Nephron (organoid): ENCODE data around the gene ALS2CL.
A peak's percentile ranks its signal among the peaks of the same experiment; 100 is the strongest.
"Not testable (repeated sequence)": the region's sequence is repeated elsewhere in the genome, so short reads cannot be mapped to it uniquely, and the experiment has no call there.

ENCODE experiments used
- H3K27ac Mint-ChIP-seq, 3 experiments: 2 replicates each; pipeline ENCODE4 v1.8.0; 2020; ENCODE audit warnings: mixed read lengths in 3 of 3, mild to moderate bottlenecking in 2 of 3, moderate library complexity in 1 of 3
- H3K27me3 Mint-ChIP-seq: 2 replicates; pipeline ENCODE4 v1.8.0; 2021; ENCODE audit warnings: low read depth, mild to moderate bottlenecking, moderate library complexity, mixed read lengths
- H3K36me3 Mint-ChIP-seq: 2 replicates; pipeline ENCODE4 v1.8.0; 2020; ENCODE audit warnings: low read depth, mixed read lengths
- H3K4me1 Mint-ChIP-seq: 2 replicates; pipeline ENCODE4 v1.8.0; 2020; ENCODE audit warnings: mixed read lengths
- H3K4me3 Mint-ChIP-seq, 3 experiments: 2 replicates each; pipeline ENCODE4 v1.8.0; 2020; ENCODE audit warnings: mild to moderate bottlenecking in 3 of 3, mixed read lengths in 3 of 3, moderate library complexity in 2 of 3
- H3K9me3 Mint-ChIP-seq: 2 replicates; pipeline ENCODE4 v1.8.0; 2020; ENCODE audit warnings: mixed read lengths
- TF ChIP-seq, protein P1 (sequence below), 3 experiments: fragments of 200-600 bp; sonication (generic); IDR thresholded peaks; one replicate each; pipeline ENCODE4 v1.5.0; 2021; ENCODE audit warnings: antibody characterized with exemption in 3 of 3; ENCODE audit not compliant: unreplicated experiment in 3 of 3

The ALS2CL gene

GRCh38 chr3:46706771-46707582 is 13.5 kb upstream of the ALS2CL start:
- TF ChIP-seq, protein P1, sequence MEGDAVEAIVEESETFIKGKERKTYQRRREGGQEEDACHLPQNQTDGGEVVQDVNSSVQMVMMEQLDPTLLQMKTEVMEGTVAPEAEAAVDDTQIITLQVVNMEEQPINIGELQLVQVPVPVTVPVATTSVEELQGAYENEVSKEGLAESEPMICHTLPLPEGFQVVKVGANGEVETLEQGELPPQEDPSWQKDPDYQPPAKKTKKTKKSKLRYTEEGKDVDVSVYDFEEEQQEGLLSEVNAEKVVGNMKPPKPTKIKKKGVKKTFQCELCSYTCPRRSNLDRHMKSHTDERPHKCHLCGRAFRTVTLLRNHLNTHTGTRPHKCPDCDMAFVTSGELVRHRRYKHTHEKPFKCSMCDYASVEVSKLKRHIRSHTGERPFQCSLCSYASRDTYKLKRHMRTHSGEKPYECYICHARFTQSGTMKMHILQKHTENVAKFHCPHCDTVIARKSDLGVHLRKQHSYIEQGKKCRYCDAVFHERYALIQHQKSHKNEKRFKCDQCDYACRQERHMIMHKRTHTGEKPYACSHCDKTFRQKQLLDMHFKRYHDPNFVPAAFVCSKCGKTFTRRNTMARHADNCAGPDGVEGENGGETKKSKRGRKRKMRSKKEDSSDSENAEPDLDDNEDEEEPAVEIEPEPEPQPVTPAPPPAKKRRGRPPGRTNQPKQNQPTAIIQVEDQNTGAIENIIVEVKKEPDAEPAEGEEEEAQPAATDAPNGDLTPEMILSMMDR (IDR thresholded peaks at IDR 0.05; ENCODE audit: unreplicated experiment in 3 of 3), result no peak
- no peak overlapping the region for H3K27ac Mint-ChIP-seq
- no peaks in the 10 kb centered on the region for H3K36me3 Mint-ChIP-seq
- no peaks in the 10 kb centered on the region for H3K9me3 Mint-ChIP-seq
- peaks cover 9% of the 10 kb centered on the region for H3K4me1 Mint-ChIP-seq
- peaks cover 30% of the 10 kb centered on the region for H3K27me3 Mint-ChIP-seq
- no peak overlapping the region for H3K4me3 Mint-ChIP-seq

GRCh38 chr3:46705751-46706552 is 12.5 kb upstream of the ALS2CL start:
- TF ChIP-seq, protein P1 (IDR thresholded peaks at IDR 0.05; ENCODE audit: unreplicated experiment in 3 of 3), result no peak
- Mint-ChIP-seq H3K4me3 (no peak overlapping the region), H3K9me3 (no peaks in the 10 kb centered on the region), H3K27ac (no peak overlapping the region), H3K4me1 (peaks cover 10% of the 10 kb centered on the region), H3K36me3 (no peaks in the 10 kb centered on the region), H3K27me3 (peaks cover 31% of the 10 kb centered on the region)

GRCh38 chr3:46705022-46705530 is 11.6 kb upstream of the ALS2CL start:
- Mint-ChIP-seq H3K9me3 (no peaks in the 10 kb centered on the region), H3K4me1 (peaks cover 8% of the 10 kb centered on the region), H3K27me3 (peaks cover 33% of the 10 kb centered on the region), H3K27ac (no peak overlapping the region), H3K36me3 (no peaks in the 10 kb centered on the region), H3K4me3 (peak overlapping the region in 1 of 3 experiments; percentile 19)
- TF ChIP-seq, protein P1 (IDR thresholded peaks at IDR 0.05; ENCODE audit: unreplicated experiment in 3 of 3), result peak; percentile 95 to 97 (median 97)

DNA sequence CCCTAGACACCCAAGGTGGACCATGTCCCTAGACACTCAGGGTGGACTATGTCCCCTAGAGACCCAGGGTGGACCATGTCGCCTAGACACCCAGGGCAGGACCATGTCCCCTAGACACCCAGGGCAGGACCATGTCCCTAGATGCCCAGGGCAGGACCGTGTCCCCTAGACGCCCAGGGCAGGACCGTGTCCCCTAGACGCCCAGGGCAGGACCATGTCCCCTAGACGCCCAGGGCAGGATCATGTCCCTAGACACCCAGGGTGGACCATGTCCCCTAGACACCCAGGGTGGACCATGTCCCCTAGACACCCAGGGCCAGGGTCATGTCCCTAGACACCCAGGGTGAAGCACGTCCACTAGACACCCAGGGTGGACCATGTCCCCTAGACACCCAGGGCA is 10.9 kb upstream of the ALS2CL start:
- H3K27ac Mint-ChIP-seq, H3K9me3 Mint-ChIP-seq, H3K4me3 Mint-ChIP-seq, H3K36me3 Mint-ChIP-seq: not testable (repeated sequence)
- H3K4me1 Mint-ChIP-seq, result peaks cover 12% of the 10 kb centered on the region
- peaks cover 38% of the 10 kb centered on the region for H3K27me3 Mint-ChIP-seq

DNA sequence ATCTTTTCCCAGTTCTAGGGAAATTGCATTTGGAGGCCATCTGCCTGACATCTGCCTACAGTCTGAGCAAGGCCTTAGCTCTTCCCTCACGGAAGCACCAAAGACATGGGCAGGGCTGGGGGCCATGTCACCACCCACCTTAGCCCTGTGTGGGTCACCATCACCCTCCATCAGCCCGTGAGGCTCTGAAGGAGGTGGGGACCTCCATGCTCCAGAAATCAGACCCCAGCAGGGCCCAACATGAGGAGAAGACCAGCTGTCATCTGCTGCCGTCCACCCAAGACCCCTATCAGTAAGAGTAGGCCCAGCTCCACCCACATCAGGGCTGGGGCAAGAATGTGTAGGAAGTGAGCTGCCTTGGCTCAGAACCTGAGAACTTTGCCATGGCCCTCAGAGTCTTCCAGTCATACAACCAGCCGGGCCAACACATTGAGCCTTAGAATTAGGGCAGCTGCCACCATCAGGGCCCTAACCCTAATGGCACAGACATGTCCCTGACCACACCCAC is 9.6 kb upstream of the ALS2CL start:
- Mint-ChIP-seq H3K4me1 (peaks cover 14% of the 10 kb centered on the region), H3K9me3 (no peaks in the 10 kb centered on the region), H3K27ac (no peak overlapping the region), H3K27me3 (peaks cover 42% of the 10 kb centered on the region), H3K36me3 (no peaks in the 10 kb centered on the region), H3K4me3 (no peak overlapping the region)
- TF ChIP-seq, protein P1 (IDR thresholded peaks at IDR 0.05; ENCODE audit: unreplicated experiment in 3 of 3), result no peak
